ENCODE results near the gene B3GNT3.

DNA sequence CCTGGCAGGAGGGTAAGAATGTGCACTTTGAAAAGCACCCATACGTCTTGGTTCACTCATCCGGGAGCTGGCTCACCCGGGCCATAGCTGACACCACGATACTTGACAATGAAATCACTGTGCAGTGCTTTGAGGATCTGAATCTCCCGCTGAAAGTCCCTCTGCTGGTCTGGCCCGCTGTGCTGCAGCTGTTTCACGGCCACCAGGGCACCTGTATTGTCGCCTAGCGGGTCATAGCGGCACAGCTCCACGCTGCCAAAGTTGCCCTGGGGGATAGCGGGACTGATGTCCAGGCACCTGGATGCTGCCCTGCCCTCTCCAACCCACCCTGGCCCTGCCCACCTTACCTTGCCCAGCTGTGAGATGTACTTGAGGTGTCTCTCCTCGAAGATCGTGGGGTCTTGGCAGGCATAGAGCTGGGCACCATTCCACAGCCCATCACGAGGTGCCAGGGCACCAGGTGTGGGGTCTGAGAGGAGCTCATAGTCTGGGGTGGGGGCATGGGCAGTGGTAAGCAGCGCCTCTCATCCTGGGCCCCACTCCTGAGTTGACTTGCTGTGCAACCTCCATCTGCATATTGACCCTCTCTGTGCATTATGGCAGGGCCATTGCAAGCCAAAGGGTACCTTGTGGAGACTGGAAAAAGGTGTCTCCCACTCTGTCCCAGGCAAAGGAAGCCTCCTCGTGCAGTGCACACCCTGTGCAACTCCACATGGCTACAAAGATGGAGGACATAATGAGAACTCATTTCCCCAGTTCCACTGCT, 37.7 kb downstream of the B3GNT3 start:
- no peak for TF ChIP-seq EZH2 (IDR thresholded peaks at IDR 0.05; ENCODE audit: borderline replicate concordance, insufficient read depth, low read depth, low read length, poor library complexity, severe bottlenecking)
- TF ChIP-seq, protein P1, sequence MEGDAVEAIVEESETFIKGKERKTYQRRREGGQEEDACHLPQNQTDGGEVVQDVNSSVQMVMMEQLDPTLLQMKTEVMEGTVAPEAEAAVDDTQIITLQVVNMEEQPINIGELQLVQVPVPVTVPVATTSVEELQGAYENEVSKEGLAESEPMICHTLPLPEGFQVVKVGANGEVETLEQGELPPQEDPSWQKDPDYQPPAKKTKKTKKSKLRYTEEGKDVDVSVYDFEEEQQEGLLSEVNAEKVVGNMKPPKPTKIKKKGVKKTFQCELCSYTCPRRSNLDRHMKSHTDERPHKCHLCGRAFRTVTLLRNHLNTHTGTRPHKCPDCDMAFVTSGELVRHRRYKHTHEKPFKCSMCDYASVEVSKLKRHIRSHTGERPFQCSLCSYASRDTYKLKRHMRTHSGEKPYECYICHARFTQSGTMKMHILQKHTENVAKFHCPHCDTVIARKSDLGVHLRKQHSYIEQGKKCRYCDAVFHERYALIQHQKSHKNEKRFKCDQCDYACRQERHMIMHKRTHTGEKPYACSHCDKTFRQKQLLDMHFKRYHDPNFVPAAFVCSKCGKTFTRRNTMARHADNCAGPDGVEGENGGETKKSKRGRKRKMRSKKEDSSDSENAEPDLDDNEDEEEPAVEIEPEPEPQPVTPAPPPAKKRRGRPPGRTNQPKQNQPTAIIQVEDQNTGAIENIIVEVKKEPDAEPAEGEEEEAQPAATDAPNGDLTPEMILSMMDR (IDR thresholded peaks at IDR 0.05): no peak

All from B cell (primary cell).